ENCODE results near the gene EHHADH.
A peak's percentile ranks its signal among the peaks of the same experiment; 100 is the strongest.
"Not testable (repeated sequence)": the region's sequence is repeated elsewhere in the genome, so short reads cannot be mapped to it uniquely, and the experiment has no call there.

The EHHADH gene

DNA sequence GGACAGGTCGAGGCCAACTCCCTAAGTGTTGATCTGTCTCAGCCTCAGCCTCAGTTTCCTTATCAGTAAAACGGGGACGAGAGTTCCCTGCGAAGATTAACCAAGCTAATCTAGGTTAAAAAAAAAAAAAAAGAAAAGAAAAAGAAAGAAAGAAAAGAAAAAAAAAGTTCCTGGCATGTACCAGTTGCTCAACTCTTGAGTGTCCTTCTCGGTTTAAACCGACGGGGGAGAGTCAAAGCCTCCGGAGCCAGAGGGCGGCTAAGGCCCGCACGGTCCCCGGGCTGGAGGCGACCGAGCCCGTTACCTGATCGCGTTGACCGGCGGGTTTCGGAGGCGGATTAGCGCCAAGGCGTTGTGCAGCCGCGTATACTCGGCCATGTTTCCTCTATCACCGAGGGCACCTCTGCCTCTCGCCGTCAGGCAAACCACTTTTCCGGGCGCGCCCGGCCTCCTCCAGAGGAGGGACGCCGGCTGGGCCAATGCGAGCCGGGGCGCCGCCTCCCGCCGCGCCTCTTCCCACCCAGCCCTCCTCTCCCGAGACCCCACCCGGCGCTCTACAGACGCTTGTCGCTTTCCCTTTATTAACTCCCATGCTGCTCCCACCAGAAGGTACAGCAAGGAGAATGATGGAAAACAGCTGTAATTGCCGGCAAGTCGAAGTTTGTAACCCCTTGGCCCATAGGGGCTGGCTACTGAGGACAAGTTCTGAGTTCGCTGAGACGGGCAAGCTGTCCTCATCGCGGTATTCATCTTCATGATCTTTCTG, at the start of gene EHHADH:
Gene EHHADH, minus strand, starts transcription at position 405 of the 766 bp plus-strand sequence. Its CDS starts 27 bp downstream, at position 378.
- FAIRE-seq = no peak

DNA sequence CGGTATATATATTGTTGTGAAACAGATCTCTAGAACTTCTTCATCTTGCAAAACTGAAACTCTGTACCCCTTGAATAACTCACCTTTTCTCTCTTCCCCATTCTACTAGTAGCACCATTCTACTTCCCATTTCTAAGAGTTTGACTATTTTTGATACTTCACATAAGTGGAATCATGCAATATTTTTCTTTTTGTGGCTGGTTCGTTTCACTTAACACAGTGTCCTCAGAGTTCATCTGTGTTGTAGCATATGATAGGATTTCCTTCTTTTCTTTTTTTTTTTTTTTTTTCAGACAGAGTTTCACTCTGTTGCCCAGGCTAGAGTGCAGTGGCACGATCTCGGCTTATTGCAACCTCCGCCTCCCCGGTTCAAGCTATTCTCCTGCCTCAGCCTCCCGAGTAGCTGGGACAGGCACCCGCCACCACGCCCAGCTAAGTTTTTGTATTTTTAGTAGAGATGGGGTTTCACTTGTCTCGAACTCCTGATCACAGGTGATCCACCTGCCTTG, 46.1 kb upstream of the EHHADH start:
- FAIRE-seq = not testable (repeated sequence)

DNA sequence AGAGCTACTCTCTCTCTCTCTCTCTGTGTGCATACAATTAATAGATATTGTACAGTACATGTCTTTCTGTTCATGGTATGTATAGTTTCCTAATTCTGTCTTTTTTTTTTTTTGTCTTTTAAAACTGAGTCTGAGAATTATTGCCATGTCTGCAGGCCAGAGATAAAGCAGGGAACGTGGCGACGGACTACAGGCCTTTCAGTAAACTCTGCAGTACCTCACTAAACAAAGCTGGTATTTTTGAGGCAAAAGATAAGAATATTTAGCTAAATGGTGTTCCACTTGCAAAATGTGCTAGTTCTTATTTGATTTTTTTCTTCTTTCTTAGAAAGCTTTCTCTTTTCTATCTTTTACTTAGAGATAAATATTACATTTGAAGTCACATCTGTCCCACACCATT, 44.0 kb upstream of the EHHADH start:
- no peak for FAIRE-seq

DNA sequence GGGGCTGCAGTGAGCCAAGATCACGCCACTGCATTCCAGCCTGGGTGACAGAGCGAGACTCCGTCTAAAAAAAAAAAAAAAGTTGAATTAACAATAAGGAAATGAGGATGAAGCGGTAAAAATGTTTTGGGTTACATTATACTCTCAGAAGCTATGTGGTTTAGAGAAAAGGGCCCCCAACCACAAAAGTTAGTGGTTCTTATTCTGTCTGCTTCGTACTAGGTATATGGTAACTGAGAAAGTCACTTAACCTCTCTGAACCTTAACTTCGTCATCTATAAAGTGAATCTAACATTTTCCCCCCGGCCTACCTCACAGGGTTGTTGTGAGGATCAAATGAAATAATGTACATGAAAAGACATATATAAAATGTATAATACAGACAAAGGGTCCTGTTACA, 38.4 kb upstream of the EHHADH start:
- no peak for FAIRE-seq

DNA sequence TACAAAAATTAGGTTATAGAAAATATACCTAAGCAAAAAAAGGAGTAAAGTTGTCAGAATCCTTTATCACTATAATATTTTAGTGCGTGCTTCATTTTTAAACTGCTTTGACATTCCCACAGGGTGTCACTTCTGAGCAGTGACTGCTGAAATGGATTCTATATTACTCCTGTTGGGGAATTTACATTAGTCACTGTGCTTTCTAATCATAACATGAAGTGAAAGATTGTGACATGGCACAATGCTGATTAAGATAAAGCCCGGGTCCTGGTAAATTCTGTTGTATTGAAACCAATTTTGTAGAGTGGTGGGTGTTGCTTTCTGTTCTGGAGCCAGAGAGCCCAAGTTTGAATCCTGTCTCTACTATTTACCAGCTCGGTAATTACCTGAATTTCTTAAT, 36.4 kb upstream of the EHHADH start:
- FAIRE-seq = no peak

DNA sequence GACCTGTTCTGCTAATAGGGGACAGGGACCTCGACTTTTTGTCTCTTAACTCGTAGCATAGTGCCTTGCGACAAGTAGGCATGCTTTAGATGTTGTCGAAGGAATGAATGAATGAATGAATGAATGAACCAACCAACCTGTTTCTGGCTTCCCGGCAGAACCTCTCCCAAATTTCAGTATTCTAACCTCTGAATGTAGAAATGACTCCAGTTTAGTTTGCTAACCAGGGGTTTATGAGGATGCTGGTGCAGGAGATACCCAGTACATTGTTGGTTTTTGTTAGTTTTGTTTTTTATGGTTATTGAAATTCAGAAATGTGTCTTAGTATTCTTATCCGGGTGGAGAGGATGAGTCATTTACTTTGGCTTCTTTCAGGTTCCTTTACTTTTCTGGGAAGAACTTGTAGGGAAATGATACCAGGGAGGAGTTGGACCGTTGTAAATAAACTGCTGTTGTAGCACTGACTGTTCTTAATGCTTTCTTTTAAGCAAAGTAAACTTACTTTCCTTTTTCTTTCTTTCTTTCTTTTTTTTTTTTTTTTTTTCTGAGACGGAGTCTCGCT, 29.6 kb upstream of the EHHADH start:
- FAIRE-seq = no peak

DNA sequence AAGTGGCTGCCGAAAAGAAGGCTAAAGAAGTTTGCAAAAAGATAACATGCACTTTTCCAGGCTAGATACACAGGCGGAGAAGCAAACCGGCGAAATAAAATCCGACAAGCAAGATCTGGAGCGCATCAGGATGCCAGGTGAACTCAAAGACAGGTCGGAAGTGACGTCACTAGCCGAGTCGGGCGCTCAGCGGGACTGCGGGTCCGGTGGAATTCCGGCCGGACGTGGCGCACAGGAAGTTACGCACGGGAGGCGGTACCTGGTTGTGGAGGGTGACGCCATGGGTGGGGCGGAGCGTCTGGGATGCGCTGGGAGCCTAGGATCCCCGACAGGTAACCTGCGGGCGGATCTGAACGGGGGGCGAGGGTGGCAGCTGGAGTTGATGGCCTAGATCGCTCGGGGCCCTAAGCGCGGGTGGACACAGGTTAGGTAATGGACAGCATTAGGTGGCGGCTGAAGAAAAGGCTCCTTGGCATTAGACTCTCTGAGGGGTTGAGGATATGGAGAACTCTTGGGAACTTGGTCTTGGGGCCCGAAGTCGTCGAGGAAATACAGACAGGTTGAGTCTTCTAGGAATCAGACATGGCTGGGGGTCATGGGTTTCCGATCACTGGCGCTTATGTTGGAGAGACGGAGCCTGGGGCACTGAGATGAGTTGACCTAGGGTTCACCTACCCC, 29.0 kb upstream of the EHHADH start:
- peak; percentile 70 for FAIRE-seq

DNA sequence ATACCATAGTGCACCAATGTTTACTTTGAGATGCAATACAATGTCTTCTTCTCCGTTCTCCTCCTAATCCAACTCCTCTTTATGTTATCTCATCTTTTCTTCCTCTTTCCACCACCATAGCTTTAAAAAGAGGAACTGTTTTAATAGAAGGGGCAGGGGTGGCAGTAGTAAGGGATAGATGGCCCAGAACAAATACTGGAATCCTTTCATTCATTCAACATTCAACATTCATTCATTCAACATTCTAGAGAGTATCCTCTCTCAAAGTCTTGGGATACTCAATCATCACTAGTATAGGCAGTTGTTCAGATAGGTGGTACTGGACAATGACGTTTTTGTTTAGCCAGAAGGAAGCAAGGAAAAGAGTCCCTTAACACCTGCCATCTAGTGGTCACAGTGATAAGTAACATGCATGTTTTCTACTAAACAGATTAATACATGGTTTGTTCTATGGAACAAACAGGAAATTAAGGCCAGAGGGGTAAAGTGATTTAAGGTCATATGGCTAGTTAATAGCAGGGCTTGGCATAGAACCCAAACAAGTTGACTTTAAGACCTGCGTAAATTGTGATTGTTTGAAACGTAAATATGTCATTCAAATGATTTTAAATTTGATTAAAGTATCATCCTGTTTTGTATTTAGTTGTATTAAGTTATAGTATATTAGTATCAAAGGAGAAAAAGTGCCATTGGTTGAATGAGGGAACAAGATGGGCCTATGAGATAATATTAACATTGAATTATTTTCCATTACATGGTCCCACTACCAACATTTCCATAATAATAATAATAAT, 26.9 kb upstream of the EHHADH start:
- FAIRE-seq = no peak

DNA sequence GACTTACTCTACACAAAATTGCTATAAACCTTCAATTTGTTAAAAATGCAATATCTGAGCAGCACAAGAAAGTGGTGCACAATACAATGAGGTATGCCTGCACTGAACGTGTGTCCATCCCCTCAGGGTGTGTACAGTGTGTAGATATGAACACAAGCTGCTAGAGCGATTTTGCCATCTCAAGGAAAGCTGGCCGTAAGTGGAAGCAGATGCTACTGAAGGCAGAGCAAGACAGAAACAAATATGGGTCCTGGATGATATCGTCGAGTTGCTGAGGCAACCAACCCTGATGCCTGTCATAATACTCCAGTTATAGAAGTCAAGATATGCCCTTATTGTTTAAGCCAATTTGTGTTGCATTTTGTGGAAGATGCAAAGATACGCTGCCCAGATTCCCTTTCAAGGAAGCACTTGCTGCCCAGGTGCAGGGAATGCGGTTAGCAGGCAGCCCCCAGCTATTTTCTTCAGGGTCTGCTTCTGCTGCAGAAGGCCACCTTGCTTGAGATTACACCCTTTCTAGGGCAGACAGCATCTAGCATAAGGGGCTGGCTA, 25.8 kb upstream of the EHHADH start:
- no peak for FAIRE-seq

DNA sequence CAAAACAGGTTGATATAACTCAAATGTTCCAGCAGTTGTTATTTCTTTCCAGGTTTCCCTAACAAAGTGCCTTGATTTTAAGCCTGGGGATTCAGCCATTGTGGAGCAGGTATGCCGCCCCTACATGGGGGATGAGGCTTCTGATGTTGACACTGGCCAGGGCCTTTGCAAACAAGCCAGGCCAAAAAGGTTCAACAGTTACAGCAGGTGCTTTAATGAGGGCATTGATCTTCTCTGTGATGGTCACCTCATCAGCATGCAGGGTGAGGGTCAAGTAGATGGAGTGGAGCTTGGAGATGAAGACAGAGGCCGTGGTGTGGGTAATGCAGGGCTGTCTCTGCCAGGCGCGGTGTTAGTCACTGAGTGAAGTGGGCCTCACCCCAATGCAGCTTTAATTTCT, 22.6 kb upstream of the EHHADH start:
- no peak for FAIRE-seq

DNA sequence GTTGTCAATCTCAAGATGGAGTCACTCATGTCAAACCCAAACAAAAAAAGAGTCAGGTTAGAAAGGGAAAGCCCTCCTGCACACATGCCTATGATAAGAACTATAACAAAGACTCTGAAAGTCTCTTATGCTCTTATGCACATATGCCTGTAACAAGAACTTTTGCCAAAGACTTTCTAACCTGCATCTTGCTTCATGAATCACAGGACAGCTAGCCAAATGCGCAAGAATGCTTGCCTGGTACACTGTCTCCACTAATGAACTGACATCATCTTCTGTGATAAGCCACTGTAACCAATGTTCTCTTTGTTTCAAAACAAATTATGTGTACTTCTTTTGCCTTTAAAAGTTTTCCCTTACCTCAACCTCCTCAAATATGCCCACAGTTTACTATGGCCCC, 18.2 kb upstream of the EHHADH start:
- no peak for FAIRE-seq

DNA sequence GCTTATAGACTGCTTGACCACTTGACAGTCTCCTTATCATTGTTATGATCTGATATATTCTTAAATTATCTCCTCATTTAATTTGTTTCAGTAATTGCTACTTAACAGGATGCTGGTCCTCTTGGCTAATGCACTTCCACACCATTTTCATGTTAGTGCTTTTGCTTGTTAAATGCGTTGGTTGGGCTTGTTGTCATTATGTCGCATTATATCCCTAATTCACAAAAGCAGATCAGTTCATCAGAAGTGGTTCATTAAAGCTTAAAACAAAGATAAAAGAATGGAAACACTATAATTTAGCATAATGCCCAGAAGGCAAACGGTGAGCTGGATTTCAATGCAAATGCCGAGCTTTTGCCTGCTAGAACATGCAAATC, 17.1 kb upstream of the EHHADH start:
- FAIRE-seq = no peak

DNA sequence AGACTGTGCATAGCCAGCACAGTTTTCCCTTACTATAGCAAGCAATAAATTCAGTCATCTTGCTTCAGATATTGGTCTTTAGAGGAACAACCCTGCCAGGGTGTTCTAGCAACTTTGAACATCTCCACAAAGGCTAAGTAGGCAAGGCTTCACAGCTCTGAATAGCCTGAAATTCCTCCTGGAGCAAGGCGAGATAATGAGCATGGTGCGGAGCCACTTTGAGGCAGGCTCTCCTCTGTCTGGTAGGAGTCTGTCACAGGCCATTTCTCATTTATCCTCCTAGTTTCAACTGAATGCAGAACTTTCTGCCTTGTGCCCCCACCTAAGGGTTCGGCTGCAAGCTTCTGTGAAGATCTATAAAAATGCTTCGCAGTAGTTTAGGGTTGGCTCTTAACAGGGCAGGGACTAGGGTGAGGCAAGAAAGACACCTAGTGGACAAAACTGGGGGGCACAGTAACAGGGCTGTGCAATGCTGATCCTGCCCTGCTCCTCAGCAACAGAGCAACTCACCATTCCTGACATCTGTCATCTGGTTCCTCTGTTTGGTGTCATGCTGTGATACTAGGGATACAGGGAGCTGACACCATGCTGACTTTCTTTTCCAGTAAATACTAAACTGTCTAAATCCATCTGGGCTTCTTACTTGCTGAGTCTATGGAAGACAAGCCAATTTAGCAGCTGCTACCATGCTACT, 16.6 kb upstream of the EHHADH start:
- no peak for FAIRE-seq

DNA sequence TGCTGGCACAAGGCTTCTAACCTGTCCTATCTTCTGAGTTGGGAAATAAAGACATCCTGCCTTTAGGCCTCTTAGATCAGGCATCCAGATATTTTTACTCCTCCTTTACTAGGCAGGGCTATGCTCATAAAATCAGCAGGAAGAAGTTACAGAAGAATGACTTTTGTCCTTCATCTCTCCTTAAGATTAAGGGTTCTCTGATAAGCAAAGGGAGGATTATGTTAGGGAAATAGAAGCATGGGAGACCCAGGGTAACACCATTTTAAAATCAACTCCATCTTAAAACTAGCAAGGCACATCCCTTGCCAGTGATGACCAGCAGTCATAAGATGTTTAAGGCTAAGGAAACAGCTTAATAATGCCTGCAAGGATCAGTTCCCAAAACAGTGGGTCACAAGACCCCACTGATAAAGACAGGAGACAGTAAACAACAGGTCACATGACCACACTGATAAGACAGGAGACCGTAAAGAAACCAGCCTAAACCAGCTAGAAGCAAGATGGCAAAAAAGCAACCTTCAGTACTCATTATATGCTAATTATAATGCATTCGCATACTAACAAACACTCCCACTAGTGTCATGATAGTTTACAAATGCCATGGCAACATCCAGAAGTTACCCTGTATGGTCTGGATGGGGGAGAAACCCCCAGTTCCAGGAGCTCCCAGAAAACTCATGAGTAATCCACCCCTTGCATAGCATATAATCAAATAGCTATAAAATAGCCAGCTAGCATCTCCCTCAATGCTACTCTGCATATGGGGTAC, 14.5 kb upstream of the EHHADH start:
- FAIRE-seq = no peak

DNA sequence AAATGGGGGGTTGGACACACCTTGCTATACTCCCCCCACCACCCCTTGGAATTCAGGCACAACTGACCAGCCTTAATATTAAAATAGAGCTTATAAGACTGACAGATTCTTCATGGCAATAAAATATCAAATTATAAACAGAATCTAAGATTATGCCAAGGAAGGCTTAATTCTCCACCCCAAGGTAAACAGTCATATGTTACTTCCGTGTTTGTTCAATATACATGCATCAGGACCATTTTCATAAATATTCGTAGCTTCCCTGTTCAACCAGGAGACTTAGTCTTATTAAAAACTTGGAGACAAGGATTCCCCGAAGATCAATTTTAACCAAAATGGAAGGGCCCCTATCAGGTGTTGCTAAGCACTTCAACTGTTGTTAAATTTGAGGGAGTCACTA, 13.3 kb upstream of the EHHADH start:
- no peak for FAIRE-seq

DNA sequence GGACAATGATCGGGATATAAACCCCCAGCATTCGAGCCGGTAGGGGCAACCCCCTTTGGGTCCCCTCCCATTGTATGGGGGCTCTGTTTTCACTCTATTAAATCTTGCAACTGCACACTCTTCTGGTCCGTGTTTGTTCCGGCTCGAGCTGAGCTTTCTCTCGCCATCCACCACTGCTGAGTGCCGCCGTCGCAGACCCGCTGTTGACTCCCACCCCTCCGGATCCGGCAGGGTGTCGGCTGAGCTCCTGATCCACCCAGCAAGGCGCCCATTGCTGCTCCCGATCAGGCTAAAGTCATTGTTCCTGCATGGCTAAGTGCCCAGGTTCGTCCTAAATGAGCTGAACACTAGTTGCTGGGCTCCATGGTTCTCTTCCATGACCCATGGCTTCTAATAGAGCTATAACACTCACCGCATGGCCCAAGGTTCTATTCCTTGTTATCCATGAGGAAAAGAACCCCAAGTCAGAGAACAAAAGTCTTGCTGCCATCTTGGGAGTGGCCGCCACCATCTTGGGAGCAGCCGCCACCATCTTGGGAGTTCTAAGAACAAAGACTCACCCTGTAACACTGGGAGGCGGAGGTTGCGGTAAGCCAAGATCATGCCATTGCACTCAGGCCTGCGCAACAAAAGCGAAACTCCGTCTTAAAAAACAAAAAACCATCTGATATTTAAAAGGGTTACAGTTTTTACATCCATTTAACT, 11.2 kb upstream of the EHHADH start:
- no peak for FAIRE-seq

DNA sequence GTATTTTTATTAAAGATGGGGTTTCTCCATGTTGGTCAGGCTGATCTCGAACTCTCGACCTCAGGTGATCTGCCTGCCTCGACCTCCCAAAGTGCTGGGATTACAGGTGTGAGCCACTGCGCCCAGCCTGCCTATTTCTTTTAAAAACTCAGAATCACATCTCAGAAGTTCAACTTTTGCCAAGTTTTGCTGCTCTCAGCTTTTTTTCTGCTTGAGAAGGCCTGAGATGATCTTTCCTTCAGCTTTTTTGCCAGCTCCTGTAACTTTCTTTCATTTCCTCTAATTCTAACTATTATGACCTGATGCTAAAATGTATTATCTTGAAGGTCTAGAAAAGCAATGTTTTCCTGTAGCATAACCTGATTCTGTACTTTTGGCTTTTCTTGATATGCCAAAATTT, 9.6 kb upstream of the EHHADH start:
- no peak for FAIRE-seq

DNA sequence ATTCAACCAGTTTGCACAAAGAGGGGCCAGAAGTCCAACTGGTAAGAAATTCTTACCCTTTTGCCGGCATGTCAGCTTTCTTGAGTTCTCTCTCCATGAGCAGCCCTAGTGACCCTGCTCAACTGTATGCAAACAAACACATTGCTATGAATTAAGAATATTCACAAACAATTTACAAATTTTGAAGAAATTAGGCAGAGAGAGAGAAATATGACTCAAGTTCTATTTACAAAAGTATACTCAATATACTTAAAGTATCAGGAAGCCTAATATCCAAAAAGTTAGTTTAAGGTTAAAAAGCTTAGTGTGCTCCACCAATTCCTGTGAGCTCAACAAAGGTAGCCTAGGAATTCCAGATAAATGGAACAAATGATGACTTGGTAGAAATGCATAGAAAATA, 3.5 kb upstream of the EHHADH start:
- FAIRE-seq = no peak

DNA sequence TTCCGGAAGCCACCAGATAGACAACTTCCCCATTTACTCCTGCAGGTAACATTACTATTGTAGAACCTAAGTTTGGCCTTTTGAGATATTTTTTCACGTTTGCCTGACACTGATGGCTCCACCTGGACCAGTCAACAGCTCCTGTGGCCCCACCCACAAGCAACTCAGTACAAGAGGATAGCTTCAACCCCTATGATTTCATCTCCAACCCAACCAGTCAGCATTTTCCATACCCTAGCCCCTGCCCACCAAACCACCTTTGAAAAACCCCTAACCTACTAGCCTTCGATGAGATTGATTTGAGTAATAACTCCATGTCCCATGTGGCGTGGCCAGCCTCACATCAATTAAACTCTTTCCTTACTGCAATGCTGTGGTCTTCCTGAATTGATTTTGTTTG, 950 bp upstream of the EHHADH start:
- FAIRE-seq = no peak

DNA sequence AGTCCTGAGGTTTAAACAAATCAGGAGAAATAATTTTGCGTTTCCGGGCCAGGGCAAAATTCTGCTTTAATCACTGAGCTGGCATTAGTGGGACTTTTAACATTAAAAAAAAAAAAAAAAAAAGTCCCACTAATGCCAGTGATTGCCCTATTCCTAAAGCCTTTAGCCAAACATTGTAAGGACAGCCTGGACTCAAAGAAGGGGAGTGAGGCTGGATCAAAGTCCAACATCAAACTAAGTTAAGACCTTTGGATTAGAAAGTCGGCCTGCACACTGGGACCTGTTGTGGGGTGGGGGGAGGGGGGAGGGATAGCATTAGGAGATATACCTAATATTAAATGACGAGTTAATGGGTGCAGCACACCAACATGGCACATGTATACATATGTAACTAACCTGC, 716 bp downstream of the EHHADH start:
- not testable (repeated sequence) for FAIRE-seq

DNA sequence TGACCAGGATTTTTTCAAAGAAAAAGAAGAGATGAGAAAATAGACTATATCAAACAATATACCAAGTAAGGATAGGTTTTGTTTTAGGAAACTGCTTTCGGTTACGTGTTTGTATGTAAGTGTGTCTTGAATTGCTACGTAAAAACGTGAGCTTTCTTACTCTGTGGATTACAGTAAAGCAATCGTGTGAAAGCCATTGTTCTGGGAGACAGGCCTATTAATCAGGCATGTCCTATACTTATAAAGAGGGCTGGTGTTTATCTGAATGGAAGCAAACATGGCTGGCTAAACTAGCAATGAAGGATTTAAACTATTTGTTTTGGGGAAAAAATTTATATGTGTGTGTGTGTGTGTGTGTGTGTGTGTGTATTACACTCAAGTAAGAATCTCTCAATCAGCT, 2.6 kb downstream of the EHHADH start:
- no peak for FAIRE-seq

Data from endometrium (tissue), 2 donors.